GM23338 (cell line): ENCODE measurements around the gene MRNIP.

Experiments used
- CREB1 ChIP-seq: fragments of 250-450 bp; sonication (Bioruptor Pico); IDR thresholded peaks from 2 replicates; pipeline ENCODE4 v1.5.0; 2020; ENCODE audit warnings: low read depth, mild to moderate bottlenecking, moderate library complexity
- EZH2 ChIP-seq: fragments of 200-600 bp; sonication (generic); IDR thresholded peaks from one replicate; pipeline ENCODE4 v1.8.0; 2017; ENCODE audit warnings: antibody characterized with exemption, mild to moderate bottlenecking, low read depth; ENCODE audit not compliant: unreplicated experiment
- EZH2phosphoT487 ChIP-seq: fragments of 200-600 bp; sonication (generic); IDR thresholded peaks from one replicate; pipeline ENCODE4 v1.8.1; 2018; ENCODE audit warnings: antibody characterized with exemption; ENCODE audit not compliant: unreplicated experiment
- JUNB ChIP-seq: IDR thresholded peaks from one replicate; pipeline ENCODE4 v1.6.1; 2016; ENCODE audit warnings: antibody characterized with exemption; ENCODE audit not compliant: unreplicated experiment
- NANOG ChIP-seq: IDR thresholded peaks from 2 replicates; pipeline ENCODE4 v1.6.1; 2016; ENCODE audit warnings: antibody characterized with exemption, borderline replicate concordance
- POLR2AphosphoS5 ChIP-seq: IDR thresholded peaks from 2 replicates; pipeline ENCODE4 v1.6.1; 2016; ENCODE audit warnings: antibody characterized with exemption, low read depth
- ZNF114 ChIP-seq: fragments of 250-450 bp; sonication (Bioruptor Pico); IDR thresholded peaks from 2 replicates; pipeline ENCODE4 v1.5.0; 2020; ENCODE audit warnings: mild to moderate bottlenecking, moderate library complexity
- ZNF331 ChIP-seq: fragments of 250-450 bp; sonication (Bioruptor Pico); IDR thresholded peaks from 2 replicates; pipeline ENCODE4 v1.5.0; 2020; ENCODE audit warnings: low read depth, mild to moderate bottlenecking, moderate library complexity
- ZNF462 ChIP-seq: fragments of 250-450 bp; sonication (Bioruptor Pico); IDR thresholded peaks from 2 replicates; pipeline ENCODE4 v1.5.0; 2020; ENCODE audit warnings: mild to moderate bottlenecking, moderate library complexity
- TF ChIP-seq, protein P1 (sequence below), 2 experiments: fragments of 200-600 bp in 1 of 2; sonication (generic) in 1 of 2; conservative IDR thresholded peaks; 2 replicates each; pipeline versions ENCODE4 v1.5.1 to v1.6.1; 2016 to 2017; ENCODE audit warnings: antibody characterized with exemption in 2 of 2, low read depth in 2 of 2, mild to moderate bottlenecking in 2 of 2, moderate library complexity in 1 of 2
- TF ChIP-seq, protein P2 (sequence below): IDR thresholded peaks from one replicate; pipeline ENCODE4 v1.6.1; 2018; ENCODE audit warnings: antibody characterized with exemption; ENCODE audit not compliant: unreplicated experiment

DNA sequence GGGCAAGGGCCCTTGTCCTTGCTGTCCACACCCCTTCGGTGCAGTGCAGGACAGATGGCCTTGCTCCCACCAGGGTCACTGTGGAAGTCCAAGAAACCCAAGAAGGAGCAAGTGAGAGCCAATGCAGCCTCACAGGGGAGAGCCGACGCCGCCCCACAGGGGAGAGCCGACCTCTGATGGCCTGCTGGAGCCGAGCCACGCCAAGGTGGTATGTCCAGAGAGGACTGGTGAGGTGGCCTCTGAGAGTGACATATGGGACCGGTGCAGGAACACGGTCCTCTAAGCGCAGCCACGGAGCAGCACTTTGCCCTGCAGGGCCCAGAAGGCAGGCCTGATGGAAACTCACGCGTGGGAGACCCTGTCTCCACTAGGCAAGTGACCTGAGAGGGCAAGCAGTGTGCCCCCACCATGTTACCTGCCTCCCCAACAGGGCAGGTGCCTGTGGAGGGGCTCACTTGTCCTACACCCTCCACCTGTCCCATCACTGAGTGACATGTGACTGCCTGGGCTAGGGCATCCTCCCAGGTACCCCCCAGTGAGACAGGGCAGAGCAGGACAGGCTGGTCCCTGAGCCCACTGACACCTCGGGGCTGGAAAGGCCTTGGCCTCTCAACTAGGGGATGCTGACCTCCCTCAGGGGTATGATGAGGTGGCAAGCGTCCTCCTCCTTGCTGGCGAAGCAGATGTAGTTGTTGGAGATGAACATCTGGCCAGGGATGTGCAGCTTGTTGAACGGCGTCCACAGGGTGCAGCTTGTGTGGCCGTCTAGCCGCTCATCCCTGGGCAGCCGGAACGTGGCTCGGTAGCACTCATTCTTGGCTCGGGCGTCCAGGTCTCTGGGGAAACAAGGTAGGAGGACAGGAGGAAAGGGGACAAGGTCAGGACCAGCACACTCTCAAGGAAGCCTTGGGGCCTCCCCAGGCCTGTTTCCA lies 32.4 kb upstream of the MRNIP start:
- TF ChIP-seq, protein P1, sequence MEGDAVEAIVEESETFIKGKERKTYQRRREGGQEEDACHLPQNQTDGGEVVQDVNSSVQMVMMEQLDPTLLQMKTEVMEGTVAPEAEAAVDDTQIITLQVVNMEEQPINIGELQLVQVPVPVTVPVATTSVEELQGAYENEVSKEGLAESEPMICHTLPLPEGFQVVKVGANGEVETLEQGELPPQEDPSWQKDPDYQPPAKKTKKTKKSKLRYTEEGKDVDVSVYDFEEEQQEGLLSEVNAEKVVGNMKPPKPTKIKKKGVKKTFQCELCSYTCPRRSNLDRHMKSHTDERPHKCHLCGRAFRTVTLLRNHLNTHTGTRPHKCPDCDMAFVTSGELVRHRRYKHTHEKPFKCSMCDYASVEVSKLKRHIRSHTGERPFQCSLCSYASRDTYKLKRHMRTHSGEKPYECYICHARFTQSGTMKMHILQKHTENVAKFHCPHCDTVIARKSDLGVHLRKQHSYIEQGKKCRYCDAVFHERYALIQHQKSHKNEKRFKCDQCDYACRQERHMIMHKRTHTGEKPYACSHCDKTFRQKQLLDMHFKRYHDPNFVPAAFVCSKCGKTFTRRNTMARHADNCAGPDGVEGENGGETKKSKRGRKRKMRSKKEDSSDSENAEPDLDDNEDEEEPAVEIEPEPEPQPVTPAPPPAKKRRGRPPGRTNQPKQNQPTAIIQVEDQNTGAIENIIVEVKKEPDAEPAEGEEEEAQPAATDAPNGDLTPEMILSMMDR (conservative IDR thresholded peaks at IDR 0.05; ENCODE audit: low read depth in 2 of 2): no peak
- TF ChIP-seq EZH2 (no peak), NANOG (no peak), CREB1 (no peak), POLR2AphosphoS5 (no peak), ZNF331 (CRISPR knock-in tag) (no peak), JUNB (no peak), EZH2phosphoT487 (no peak), ZNF462 (CRISPR knock-in tag) (no peak), ZNF114 (CRISPR knock-in tag) (no peak)
- TF ChIP-seq, protein P2, sequence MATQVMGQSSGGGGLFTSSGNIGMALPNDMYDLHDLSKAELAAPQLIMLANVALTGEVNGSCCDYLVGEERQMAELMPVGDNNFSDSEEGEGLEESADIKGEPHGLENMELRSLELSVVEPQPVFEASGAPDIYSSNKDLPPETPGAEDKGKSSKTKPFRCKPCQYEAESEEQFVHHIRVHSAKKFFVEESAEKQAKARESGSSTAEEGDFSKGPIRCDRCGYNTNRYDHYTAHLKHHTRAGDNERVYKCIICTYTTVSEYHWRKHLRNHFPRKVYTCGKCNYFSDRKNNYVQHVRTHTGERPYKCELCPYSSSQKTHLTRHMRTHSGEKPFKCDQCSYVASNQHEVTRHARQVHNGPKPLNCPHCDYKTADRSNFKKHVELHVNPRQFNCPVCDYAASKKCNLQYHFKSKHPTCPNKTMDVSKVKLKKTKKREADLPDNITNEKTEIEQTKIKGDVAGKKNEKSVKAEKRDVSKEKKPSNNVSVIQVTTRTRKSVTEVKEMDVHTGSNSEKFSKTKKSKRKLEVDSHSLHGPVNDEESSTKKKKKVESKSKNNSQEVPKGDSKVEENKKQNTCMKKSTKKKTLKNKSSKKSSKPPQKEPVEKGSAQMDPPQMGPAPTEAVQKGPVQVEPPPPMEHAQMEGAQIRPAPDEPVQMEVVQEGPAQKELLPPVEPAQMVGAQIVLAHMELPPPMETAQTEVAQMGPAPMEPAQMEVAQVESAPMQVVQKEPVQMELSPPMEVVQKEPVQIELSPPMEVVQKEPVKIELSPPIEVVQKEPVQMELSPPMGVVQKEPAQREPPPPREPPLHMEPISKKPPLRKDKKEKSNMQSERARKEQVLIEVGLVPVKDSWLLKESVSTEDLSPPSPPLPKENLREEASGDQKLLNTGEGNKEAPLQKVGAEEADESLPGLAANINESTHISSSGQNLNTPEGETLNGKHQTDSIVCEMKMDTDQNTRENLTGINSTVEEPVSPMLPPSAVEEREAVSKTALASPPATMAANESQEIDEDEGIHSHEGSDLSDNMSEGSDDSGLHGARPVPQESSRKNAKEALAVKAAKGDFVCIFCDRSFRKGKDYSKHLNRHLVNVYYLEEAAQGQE: no peak
